GM12878 (cell line): ENCODE measurements around the gene TYR. TPM values are rescaled to one million over a fixed set of nuclear protein-coding genes. Genes with fewer than 3 reads are reported as not detected.
"Not testable (repeated sequence)": the region's sequence is repeated elsewhere in the genome, so short reads cannot be mapped to it uniquely, and the experiment has no call there.

Source experiments
- ATAC-seq: fragments of 200-7000 bp; cut with Tn5 transposase; 3 replicates; pipeline ENCODE4 v1.9.1; 2020; ENCODE audit warnings: mild to moderate bottlenecking, moderate library complexity
- BruUV-seq: library from RNA; stranded (reverse); fragments of 400-500 nt; replicated peaks from 2 replicates; lab custom pipeline; 2021; lab: Mats Ljungman, UMichigan
- CTCF ChIA-PET: fragments of 300-600 bp; sonication (Branson Sonifier 250); formaldehyde crosslinking; extraction: SDS; loops from one replicate; lab custom pipeline; 2021; ENCODE audit warnings: inconsistent platforms; lab: Yijun Ruan, JAX
- POLR2A ChIA-PET: fragments of 350-600 bp; formaldehyde crosslinking; extraction: SDS; loops from one replicate; lab custom pipeline; 2021; ENCODE audit warnings: inconsistent platforms; lab: Charles Lee
- RAD21 ChIA-PET: fragments of 300-600 bp; sonication (Branson Sonifier 250); formaldehyde crosslinking; loops from one replicate; lab custom pipeline; 2023; ENCODE audit warnings: antibody characterized with exemption; ENCODE audit not compliant: unreplicated experiment; lab: Charles Lee
- SMC1A ChIA-PET: fragments of 300-600 bp; sonication (Branson Sonifier 250); formaldehyde crosslinking; loops from one replicate; lab custom pipeline; 2023; ENCODE audit not compliant: unreplicated experiment, uncharacterized antibody; lab: Charles Lee
- DNase-seq: peaks from one replicate; pipeline ENCODE4 v3.0.0-alpha.2; 2011; ENCODE audit warnings: low read depth, low spot score
- FAIRE-seq: peaks from 3 replicates; lab custom pipeline; 2011; peaks lifted over from hg19 to GRCh38; lab: Jason Lieb, UNC
- H2AFZ ChIP-seq: 2 replicates; pipeline ENCODE4 v1.6.0; 2011; ENCODE audit warnings: low read depth, low read length, control low read depth; ENCODE audit not compliant: control insufficient read depth
- H3K27ac ChIP-seq: 2 replicates; pipeline ENCODE4 v1.5.1; 2011; ENCODE audit warnings: control low read depth; ENCODE audit not compliant: control insufficient read depth, insufficient read depth
- H3K27me3 ChIP-seq, 2 experiments: replicated peaks in 1 of 2; 2 replicates each; pipeline versions ENCODE4 v1.6.0 to v1.6.1; 2011; ENCODE audit warnings: low read length in 1 of 2; ENCODE audit not compliant: control insufficient read depth in 2 of 2, insufficient read depth in 2 of 2
- H3K36me3 ChIP-seq, 2 experiments: 2 replicates each; pipeline ENCODE4 v1.5.1; 2011; ENCODE audit warnings: low read length in 1 of 2; ENCODE audit not compliant: control insufficient read depth in 2 of 2, insufficient read depth in 2 of 2
- H3K4me1 ChIP-seq: 2 replicates; pipeline ENCODE4 v1.6.1; 2011; ENCODE audit warnings: mild to moderate bottlenecking, low read length, moderate library complexity, mixed read lengths; ENCODE audit not compliant: control insufficient read depth, insufficient read depth
- H3K4me2 ChIP-seq: 2 replicates; pipeline ENCODE4 v1.6.0; 2011; ENCODE audit warnings: control low read depth; ENCODE audit not compliant: control insufficient read depth, insufficient read depth
- H3K4me3 ChIP-seq: fragments of 200-600 bp; sonication (generic); 2 replicates; pipeline ENCODE4 v1.5.1; 2016
- H3K79me2 ChIP-seq: 2 replicates; pipeline ENCODE4 v1.6.0; 2011; ENCODE audit warnings: low read length; ENCODE audit not compliant: control insufficient read depth, insufficient read depth
- H3K9ac ChIP-seq: 2 replicates; pipeline ENCODE4 v1.8.0; 2011; ENCODE audit warnings: low read length, control low read depth, mixed read lengths; ENCODE audit not compliant: control insufficient read depth, insufficient read depth
- H3K9me3 ChIP-seq: replicated peaks from 3 replicates; pipeline ENCODE4 v1.5.1; 2011; ENCODE audit warnings: mild to moderate bottlenecking, low read length; ENCODE audit not compliant: control insufficient read depth, insufficient read depth
- H4K20me1 ChIP-seq: 2 replicates; pipeline ENCODE4 v1.6.0; 2011; ENCODE audit not compliant: control insufficient read depth, insufficient read depth
- SUPT20H ChIP-seq: IDR thresholded peaks from 2 replicates; pipeline ENCODE4 v1.6.1; 2011; ENCODE audit warnings: low read depth, mild to moderate bottlenecking, low read length, moderate library complexity, borderline replicate concordance; ENCODE audit not compliant: control insufficient read depth
- WGBS: methylation state at CpG from one replicate; pipeline ENCODE4 v1.1.6; 2016; ENCODE audit warnings: low lambda C conversion rate; ENCODE audit not compliant: insufficient replicate concordance, insufficient coverage; ENCODE audit errors: missing lambda C conversion rate; 5-methylcytosine and 5-hydroxymethylcytosine counted together
- in situ Hi-C: fragments of 300-500 bp; cut with MboI; formaldehyde crosslinking; loops from 9 replicates; pipeline ENCODE4 v1.14.3; 2018; ENCODE audit warnings: mixed read lengths
- intact Hi-C: fragments of 100-400 bp; cut with micrococcal nuclease; formaldehyde crosslinking; loops from one replicate; pipeline ENCODE4 v1.14.2; 2022; ENCODE audit not compliant: unreplicated experiment
- polyA plus RNA-seq, 11 experiments: library from polyadenylated mRNA; depleted of rRNA in 4 of 11; unstranded in 6 of 11; stranded (reverse) in 5 of 11; fragments of >200 nt; fragmentation: Nextera tagmentation in 4 of 11; fragmentation: Illumina TruSeq in 1 of 11; extraction: Ambion mirVana in 4 of 11; extraction: Trizol in 1 of 11; gene quantifications; 1 replicate in 1 of 11; 2 replicates in 10 of 11; pipeline versions ENCODE4 v1.2.1 to v1.2.3, GENCODE V29; 2011 to 2016; ENCODE audit warnings: inconsistent platforms in 2 of 11, missing spikeins in 2 of 11, low read depth in 1 of 11
- total RNA-seq, 4 experiments: library from RNA; depleted of rRNA in 3 of 4; stranded (reverse); fragments of >200 nt in 3 of 4; fragmentation: Illumina TruSeq in 1 of 4; extraction: Trizol in 1 of 4; gene quantifications; 2 replicates each; pipeline versions ENCODE4 v1.2.1 to v1.2.3, GENCODE V29; 2013 to 2021
- TF ChIP-seq, protein P1 (sequence below): IDR thresholded peaks from 2 replicates; pipeline ENCODE4 v1.6.1; 2012; ENCODE audit warnings: low read depth, low read length, improper control_type of control experiment

The TYR gene
- total and polyA plus RNA-seq, 10 of the 15 experiments (the other 5 are each of a cell fraction or from before 2014, with no cell fraction given): not detected

DNA sequence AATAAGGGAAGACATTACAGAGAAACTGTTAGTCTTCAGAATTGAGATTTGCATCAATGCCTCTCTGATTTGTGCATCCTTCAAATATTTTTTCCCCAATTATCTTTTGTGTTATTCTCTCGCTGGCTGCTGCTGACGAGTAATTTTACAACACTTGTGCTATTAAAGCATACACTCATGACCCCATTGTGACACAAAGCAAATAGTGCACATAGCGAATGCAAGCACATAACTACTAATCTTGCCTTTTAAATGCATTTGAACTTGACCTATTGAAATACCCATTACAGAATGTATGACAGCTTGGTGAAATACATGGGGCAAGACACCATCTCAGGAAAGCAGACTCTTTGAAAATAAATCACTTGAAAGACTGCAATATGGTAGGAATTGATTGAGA, 132.9 kb downstream of the TYR start:
- FAIRE-seq, POLR2A ChIA-PET, ATAC-seq, intact Hi-C loops, H3K9me3 ChIP-seq, H3K9ac ChIP-seq, DNase-seq, H2AFZ ChIP-seq, CTCF ChIA-PET, RAD21 ChIA-PET, H3K4me2 ChIP-seq, H3K36me3 ChIP-seq, BruUV-seq, H3K79me2 ChIP-seq, in situ Hi-C loops, H3K4me1 ChIP-seq, SMC1A ChIA-PET, H3K27me3 ChIP-seq, H4K20me1 ChIP-seq, H3K4me3 ChIP-seq, H3K27ac ChIP-seq: not testable (repeated sequence)
- WGBS: 5% methylated on average over 3 of the region's 3 CpGs

DNA sequence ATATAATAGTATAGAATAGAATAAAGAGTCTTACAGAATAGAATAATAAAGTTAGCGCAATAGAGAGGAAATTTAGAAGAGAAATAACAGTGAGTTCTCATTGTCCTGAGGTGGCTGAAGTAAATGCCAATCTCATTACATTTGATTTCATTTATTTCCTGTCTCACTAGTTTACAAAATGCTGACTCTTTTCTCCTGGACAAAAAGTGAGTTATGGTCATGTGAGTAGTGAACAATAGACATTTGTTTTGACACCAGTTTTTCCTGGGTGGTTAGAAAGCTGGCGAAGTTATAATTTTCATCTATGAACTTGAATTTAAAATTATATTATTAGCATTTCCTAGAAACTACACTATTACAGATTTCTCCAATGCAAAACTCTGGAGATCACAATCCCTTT, 143.7 kb downstream of the TYR start:
- in situ Hi-C loops: no loop called here
- POLR2A ChIA-PET: no interaction called here
- no peak for DNase-seq
- H3K9me3 ChIP-seq: no peaks in the 10 kb centered on the region
- TF ChIP-seq SUPT20H: no peak
- TF ChIP-seq, protein P1, sequence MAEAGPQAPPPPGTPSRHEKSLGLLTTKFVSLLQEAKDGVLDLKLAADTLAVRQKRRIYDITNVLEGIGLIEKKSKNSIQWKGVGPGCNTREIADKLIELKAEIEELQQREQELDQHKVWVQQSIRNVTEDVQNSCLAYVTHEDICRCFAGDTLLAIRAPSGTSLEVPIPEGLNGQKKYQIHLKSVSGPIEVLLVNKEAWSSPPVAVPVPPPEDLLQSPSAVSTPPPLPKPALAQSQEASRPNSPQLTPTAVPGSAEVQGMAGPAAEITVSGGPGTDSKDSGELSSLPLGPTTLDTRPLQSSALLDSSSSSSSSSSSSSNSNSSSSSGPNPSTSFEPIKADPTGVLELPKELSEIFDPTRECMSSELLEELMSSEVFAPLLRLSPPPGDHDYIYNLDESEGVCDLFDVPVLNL: no peak
- TF ChIP-seq, all 136 proteins: peak for 0
- H3K36me3 ChIP-seq: no peaks in the 10 kb centered on the region
- H3K4me1 ChIP-seq: no peaks in the 10 kb centered on the region
- ChIA-PET RAD21 (no interaction called here), SMC1A (no interaction called here), CTCF (no interaction called here)
- no peak overlapping the region for H3K9ac ChIP-seq
- ATAC-seq: no peak
- BruUV-seq: no TSS peak
- no peaks in the 10 kb centered on the region for H4K20me1 ChIP-seq
- no peak overlapping the region for H3K27ac ChIP-seq
- no peaks in the 10 kb centered on the region for H3K79me2 ChIP-seq
- WGBS: 26% methylated on average over 2 of the region's 2 CpGs
- no peak overlapping the region for H3K4me2 ChIP-seq
- intact Hi-C loops: no loop called here
- no peak overlapping the region for H3K4me3 ChIP-seq
- H2AFZ ChIP-seq: no peak overlapping the region
- no peak for FAIRE-seq
- H3K27me3 ChIP-seq: no peaks in the 10 kb centered on the region
